ENCODE measurements around the gene PSMB2.

DNA sequence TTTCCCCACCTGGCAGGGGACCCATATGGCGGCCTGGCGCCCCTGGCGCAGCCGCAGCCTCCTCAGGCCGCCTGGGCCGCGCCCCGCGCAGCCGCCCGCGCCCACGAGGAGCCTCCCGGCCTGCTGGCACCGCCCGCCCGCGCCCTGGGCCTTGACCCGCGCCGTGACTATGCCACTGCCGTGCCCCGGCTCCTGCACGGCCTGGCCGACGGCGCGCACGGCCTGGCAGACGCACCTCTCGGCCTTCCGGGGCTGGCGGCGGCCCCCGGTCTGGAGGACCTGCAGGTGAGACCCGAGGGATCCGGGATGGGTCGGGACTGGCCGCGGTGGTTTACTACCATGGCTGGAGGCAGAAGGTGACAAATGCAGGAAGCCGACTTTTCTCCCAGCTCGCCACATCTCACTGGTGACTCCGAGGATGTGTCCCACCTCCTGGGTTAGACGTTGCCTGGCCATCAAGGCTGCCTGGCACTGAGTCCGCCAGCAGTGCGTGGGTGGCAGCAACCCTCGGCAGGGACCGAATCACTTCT, 67.1 kb downstream of the PSMB2 start:
- TF ChIP-seq, protein P1, sequence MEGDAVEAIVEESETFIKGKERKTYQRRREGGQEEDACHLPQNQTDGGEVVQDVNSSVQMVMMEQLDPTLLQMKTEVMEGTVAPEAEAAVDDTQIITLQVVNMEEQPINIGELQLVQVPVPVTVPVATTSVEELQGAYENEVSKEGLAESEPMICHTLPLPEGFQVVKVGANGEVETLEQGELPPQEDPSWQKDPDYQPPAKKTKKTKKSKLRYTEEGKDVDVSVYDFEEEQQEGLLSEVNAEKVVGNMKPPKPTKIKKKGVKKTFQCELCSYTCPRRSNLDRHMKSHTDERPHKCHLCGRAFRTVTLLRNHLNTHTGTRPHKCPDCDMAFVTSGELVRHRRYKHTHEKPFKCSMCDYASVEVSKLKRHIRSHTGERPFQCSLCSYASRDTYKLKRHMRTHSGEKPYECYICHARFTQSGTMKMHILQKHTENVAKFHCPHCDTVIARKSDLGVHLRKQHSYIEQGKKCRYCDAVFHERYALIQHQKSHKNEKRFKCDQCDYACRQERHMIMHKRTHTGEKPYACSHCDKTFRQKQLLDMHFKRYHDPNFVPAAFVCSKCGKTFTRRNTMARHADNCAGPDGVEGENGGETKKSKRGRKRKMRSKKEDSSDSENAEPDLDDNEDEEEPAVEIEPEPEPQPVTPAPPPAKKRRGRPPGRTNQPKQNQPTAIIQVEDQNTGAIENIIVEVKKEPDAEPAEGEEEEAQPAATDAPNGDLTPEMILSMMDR (IDR thresholded peaks at IDR 0.05; ENCODE audit: insufficient read depth, low read length, poor library complexity, severe bottlenecking): no peak
- TF ChIP-seq EZH2phosphoT487 (conservative IDR thresholded peaks at IDR 0.05; ENCODE audit: low read length): no peak
